ENCODE measurements around the gene UGT1A10.

Gene UGT1A10

GRCh38 chr2:233816334-233816733 is 180.1 kb downstream of the UGT1A10 start:
- DNase-seq (ENCODE audit: insufficient read length, low spot score) (no peak), FAIRE-seq (no peak)
- no peak for TF ChIP-seq POLR2AphosphoS5 (IDR thresholded peaks at IDR 0.05; ENCODE audit: low read depth, low read length)
- TF ChIP-seq PAX5 (IDR thresholded peaks at IDR 0.05; ENCODE audit: insufficient read depth, low read length, severe bottlenecking) = no peak
- TF ChIP-seq SPI1 (IDR thresholded peaks at IDR 0.05; ENCODE audit: low read depth, low read length) = no peak
- TF ChIP-seq POLR2A (IDR thresholded peaks at IDR 0.05; ENCODE audit: low read depth, low read length) = no peak
- TF ChIP-seq POU2F2 (IDR thresholded peaks at IDR 0.05; ENCODE audit: low read depth, low read length) = no peak
- TF ChIP-seq TAF1 (IDR thresholded peaks at IDR 0.05; ENCODE audit: low read depth, low read length) = no peak

- DNase-seq (ENCODE audit: insufficient read length, low spot score) (no peak), FAIRE-seq (no peak)
- no peak for TF ChIP-seq PAX5 (IDR thresholded peaks at IDR 0.05; ENCODE audit: insufficient read depth, low read length, severe bottlenecking)
- no peak for TF ChIP-seq SPI1 (IDR thresholded peaks at IDR 0.05; ENCODE audit: low read depth, low read length)
- no peak for TF ChIP-seq POU2F2 (IDR thresholded peaks at IDR 0.05; ENCODE audit: low read depth, low read length)
- TF ChIP-seq TAF1 (IDR thresholded peaks at IDR 0.05; ENCODE audit: low read depth, low read length) = no peak
- TF ChIP-seq POLR2A (IDR thresholded peaks at IDR 0.05; ENCODE audit: low read depth, low read length) = no peak
- no peak for TF ChIP-seq POLR2AphosphoS5 (IDR thresholded peaks at IDR 0.05; ENCODE audit: low read depth, low read length)
Observed at GRCh38 chr2:233816771-233817170, 180.5 kb downstream of the UGT1A10 start.

GRCh38 chr2:233817361-233817911 is 181.2 kb downstream of the UGT1A10 start:
- no peak for DNase-seq (ENCODE audit: insufficient read length, low spot score)
- TF ChIP-seq TAF1 (IDR thresholded peaks at IDR 0.05; ENCODE audit: low read depth, low read length) = no peak
- no peak for TF ChIP-seq POLR2A (IDR thresholded peaks at IDR 0.05; ENCODE audit: low read depth, low read length)
- TF ChIP-seq POLR2AphosphoS5 (IDR thresholded peaks at IDR 0.05; ENCODE audit: low read depth, low read length) = no peak
- no peak for TF ChIP-seq POU2F2 (IDR thresholded peaks at IDR 0.05; ENCODE audit: low read depth, low read length)
- no peak for TF ChIP-seq SPI1 (IDR thresholded peaks at IDR 0.05; ENCODE audit: low read depth, low read length)
- TF ChIP-seq PAX5 (IDR thresholded peaks at IDR 0.05; ENCODE audit: insufficient read depth, low read length, severe bottlenecking) = no peak
- no peak for FAIRE-seq

GRCh38 chr2:233817995-233818638 is 181.9 kb downstream of the UGT1A10 start:
- FAIRE-seq (no peak), DNase-seq (ENCODE audit: insufficient read length, low spot score) (no peak)

GRCh38 chr2:233818639-233819621 is 182.7 kb downstream of the UGT1A10 start:
- FAIRE-seq (no peak), DNase-seq (ENCODE audit: insufficient read length, low spot score) (no peak)
- TF ChIP-seq PAX5 (IDR thresholded peaks at IDR 0.05; ENCODE audit: insufficient read depth, low read length, severe bottlenecking) (no peak), TAF1 (IDR thresholded peaks at IDR 0.05; ENCODE audit: low read depth, low read length) (no peak), POU2F2 (IDR thresholded peaks at IDR 0.05; ENCODE audit: low read depth, low read length) (no peak)

More at GRCh38 chr2:233817995-233818638, 181.9 kb downstream of the UGT1A10 start:
- TF ChIP-seq POLR2A (IDR thresholded peaks at IDR 0.05; ENCODE audit: low read depth, low read length) = no peak
- no peak for TF ChIP-seq POU2F2 (IDR thresholded peaks at IDR 0.05; ENCODE audit: low read depth, low read length)
- no peak for TF ChIP-seq TAF1 (IDR thresholded peaks at IDR 0.05; ENCODE audit: low read depth, low read length)
- no peak for TF ChIP-seq PAX5 (IDR thresholded peaks at IDR 0.05; ENCODE audit: insufficient read depth, low read length, severe bottlenecking)
- TF ChIP-seq SPI1 (IDR thresholded peaks at IDR 0.05; ENCODE audit: low read depth, low read length) = no peak
- no peak for TF ChIP-seq POLR2AphosphoS5 (IDR thresholded peaks at IDR 0.05; ENCODE audit: low read depth, low read length)

- DNase-seq (ENCODE audit: insufficient read length, low spot score) (no peak), FAIRE-seq (no peak)
- TF ChIP-seq POLR2AphosphoS5 (IDR thresholded peaks at IDR 0.05; ENCODE audit: low read depth, low read length) = no peak
- TF ChIP-seq POU2F2 (IDR thresholded peaks at IDR 0.05; ENCODE audit: low read depth, low read length) = no peak
- TF ChIP-seq PAX5 (IDR thresholded peaks at IDR 0.05; ENCODE audit: insufficient read depth, low read length, severe bottlenecking) = no peak
- TF ChIP-seq POLR2A (IDR thresholded peaks at IDR 0.05; ENCODE audit: low read depth, low read length) = no peak
- no peak for TF ChIP-seq SPI1 (IDR thresholded peaks at IDR 0.05; ENCODE audit: low read depth, low read length)
- TF ChIP-seq TAF1 (IDR thresholded peaks at IDR 0.05; ENCODE audit: low read depth, low read length) = no peak
Observed at GRCh38 chr2:233819884-233820773, 183.9 kb downstream of the UGT1A10 start.

- FAIRE-seq = no peak
- TF ChIP-seq SPI1 (IDR thresholded peaks at IDR 0.05; ENCODE audit: low read depth, low read length) (no peak), TAF1 (IDR thresholded peaks at IDR 0.05; ENCODE audit: low read depth, low read length) (no peak), POLR2AphosphoS5 (IDR thresholded peaks at IDR 0.05; ENCODE audit: low read depth, low read length) (no peak)
- DNase-seq (ENCODE audit: insufficient read length, low spot score) = no peak
Observed at GRCh38 chr2:233820774-233821105, 184.5 kb downstream of the UGT1A10 start.

- TF ChIP-seq POLR2A (IDR thresholded peaks at IDR 0.05; ENCODE audit: low read depth, low read length) (no peak), POU2F2 (IDR thresholded peaks at IDR 0.05; ENCODE audit: low read depth, low read length) (no peak), SPI1 (IDR thresholded peaks at IDR 0.05; ENCODE audit: low read depth, low read length) (no peak), TAF1 (IDR thresholded peaks at IDR 0.05; ENCODE audit: low read depth, low read length) (no peak), POLR2AphosphoS5 (IDR thresholded peaks at IDR 0.05; ENCODE audit: low read depth, low read length) (no peak), PAX5 (IDR thresholded peaks at IDR 0.05; ENCODE audit: insufficient read depth, low read length, severe bottlenecking) (no peak)
- no peak for DNase-seq (ENCODE audit: insufficient read length, low spot score)
- FAIRE-seq = no peak
Observed at GRCh38 chr2:233821196-233821595, 184.9 kb downstream of the UGT1A10 start.
